Measurements from ENCODE around the gene BMPR1B. TPM values are rescaled to one million over a fixed set of nuclear protein-coding genes. Genes with fewer than 3 reads are reported as not detected.

Gene BMPR1B
- total and polyA plus RNA-seq, 10 donors, result 0.12 to 2.4 (median 1.2) TPM

GRCh38 chr4:94804650-94805049 is 46.9 kb downstream of the BMPR1B start:
- H3K9me3 ChIP-seq, result no peaks in the 10 kb centered on the region
- H3K27me3 ChIP-seq (replicated peaks in 1 of 7), result no peaks in the 10 kb centered on the region
- H3K36me3 ChIP-seq, result no peaks in the 10 kb centered on the region
- DNase-seq, result no peak
- WGBS, 5 donors, result 82 to 91% (median 88%) methylated on average over 4 of the region's 4 CpGs
- no peak overlapping the region for H3K27ac ChIP-seq
- no peaks in the 10 kb centered on the region for H3K4me1 ChIP-seq
- H3K4me3 ChIP-seq, result no peak overlapping the region
- no peak for TF ChIP-seq POLR2AphosphoS5 (IDR thresholded peaks at IDR 0.05)
- TF ChIP-seq, protein P1, sequence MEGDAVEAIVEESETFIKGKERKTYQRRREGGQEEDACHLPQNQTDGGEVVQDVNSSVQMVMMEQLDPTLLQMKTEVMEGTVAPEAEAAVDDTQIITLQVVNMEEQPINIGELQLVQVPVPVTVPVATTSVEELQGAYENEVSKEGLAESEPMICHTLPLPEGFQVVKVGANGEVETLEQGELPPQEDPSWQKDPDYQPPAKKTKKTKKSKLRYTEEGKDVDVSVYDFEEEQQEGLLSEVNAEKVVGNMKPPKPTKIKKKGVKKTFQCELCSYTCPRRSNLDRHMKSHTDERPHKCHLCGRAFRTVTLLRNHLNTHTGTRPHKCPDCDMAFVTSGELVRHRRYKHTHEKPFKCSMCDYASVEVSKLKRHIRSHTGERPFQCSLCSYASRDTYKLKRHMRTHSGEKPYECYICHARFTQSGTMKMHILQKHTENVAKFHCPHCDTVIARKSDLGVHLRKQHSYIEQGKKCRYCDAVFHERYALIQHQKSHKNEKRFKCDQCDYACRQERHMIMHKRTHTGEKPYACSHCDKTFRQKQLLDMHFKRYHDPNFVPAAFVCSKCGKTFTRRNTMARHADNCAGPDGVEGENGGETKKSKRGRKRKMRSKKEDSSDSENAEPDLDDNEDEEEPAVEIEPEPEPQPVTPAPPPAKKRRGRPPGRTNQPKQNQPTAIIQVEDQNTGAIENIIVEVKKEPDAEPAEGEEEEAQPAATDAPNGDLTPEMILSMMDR (IDR thresholded peaks at IDR 0.05 in 8 of 11, conservative IDR thresholded peaks at IDR 0.05 in 3 of 11), result no peak
- no peak for TF ChIP-seq POLR2A (IDR thresholded peaks at IDR 0.05)
- intact Hi-C loops (cut with DNase I; ENCODE audit: low total_unique reads), result no loop called here

DNA sequence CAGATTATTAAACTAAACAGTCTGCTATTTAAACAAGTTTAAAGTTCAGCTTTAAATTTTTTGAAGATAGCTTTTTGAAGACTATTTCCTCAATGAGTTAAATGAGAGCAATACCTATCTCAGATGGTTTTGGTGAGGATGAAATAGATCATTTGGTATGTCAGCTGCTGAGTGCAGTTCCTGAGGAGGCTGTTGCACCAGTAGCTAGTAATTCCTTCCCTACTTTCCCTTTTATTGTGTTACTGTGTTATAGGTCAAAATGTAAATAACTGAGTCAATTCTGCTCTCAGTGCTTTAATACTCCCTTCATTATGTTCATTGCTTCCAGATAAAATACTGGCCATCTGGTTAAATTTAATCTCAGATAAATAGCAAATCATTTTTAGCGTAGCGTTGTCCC is 48.6 kb downstream of the BMPR1B start:
- Histone ChIP-seq H3K4me1 (no peaks in the 10 kb centered on the region), H3K27me3 (replicated peaks in 1 of 7) (no peaks in the 10 kb centered on the region), H3K36me3 (no peaks in the 10 kb centered on the region), H3K9me3 (no peaks in the 10 kb centered on the region), H3K4me3 (no peak overlapping the region), H3K27ac (no peak overlapping the region)
- WGBS, 5 donors, result 96 to 99% (median 98%) methylated on average over 2 of the region's 2 CpGs
- TF ChIP-seq POLR2A (IDR thresholded peaks at IDR 0.05) (no peak), POLR2AphosphoS5 (IDR thresholded peaks at IDR 0.05) (no peak)
- TF ChIP-seq, protein P1 (IDR thresholded peaks at IDR 0.05 in 8 of 11, conservative IDR thresholded peaks at IDR 0.05 in 3 of 11), result no peak
- no peak for DNase-seq
- intact Hi-C loops (cut with DNase I; ENCODE audit: low total_unique reads), result no loop called here

DNA sequence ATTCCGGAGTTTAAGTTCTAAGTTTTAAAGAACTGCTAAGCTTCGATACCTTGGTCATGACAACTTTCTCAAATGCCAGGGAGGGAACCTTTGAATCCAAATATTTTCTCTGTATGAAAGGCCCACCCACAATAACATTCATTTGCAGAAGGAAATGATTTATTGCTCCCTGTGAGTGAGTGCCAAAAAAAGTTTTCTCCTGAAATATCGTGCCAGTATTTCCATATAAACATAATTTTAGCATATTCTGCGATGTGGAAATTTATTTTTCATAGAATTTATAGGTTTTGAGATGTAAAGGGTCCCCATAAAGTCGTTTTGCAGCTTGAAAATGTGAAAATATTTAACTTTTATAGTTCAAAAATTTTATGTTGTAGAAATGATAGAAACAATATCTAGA is 53.9 kb downstream of the BMPR1B start:
- TF ChIP-seq, protein P1 (IDR thresholded peaks at IDR 0.05 in 8 of 11, conservative IDR thresholded peaks at IDR 0.05 in 3 of 11), result no peak
- no peak for TF ChIP-seq POLR2A (IDR thresholded peaks at IDR 0.05)
- no peak for TF ChIP-seq POLR2AphosphoS5 (IDR thresholded peaks at IDR 0.05)
- intact Hi-C loops (cut with DNase I; ENCODE audit: low total_unique reads), result no loop called here
- no peak for DNase-seq

DNA sequence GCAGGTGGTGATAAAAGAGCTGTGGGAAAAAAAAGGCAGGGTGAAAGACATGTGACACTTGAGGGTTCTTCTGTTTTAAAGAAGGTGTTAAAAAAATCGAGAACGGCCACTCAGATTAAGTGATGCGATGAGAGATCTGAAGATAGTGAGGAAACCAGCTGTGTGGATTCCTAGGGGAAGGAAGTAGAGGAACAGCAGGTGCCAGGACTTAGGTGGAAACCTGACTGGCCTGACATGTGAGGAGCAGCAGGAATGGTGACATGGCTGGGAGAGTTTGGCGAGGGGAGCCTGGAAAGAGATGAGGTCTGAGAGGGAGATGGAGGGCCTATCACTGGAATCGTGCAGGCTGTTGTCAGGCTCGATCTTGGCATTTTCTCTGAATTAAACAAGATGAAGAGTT is 55.5 kb downstream of the BMPR1B start:
- DNase-seq, result no peak
- Histone ChIP-seq H3K27ac (no peak overlapping the region), H3K9me3 (no peaks in the 10 kb centered on the region), H3K27me3 (replicated peaks in 1 of 7) (no peaks in the 10 kb centered on the region), H3K36me3 (no peaks in the 10 kb centered on the region), H3K4me3 (no peak overlapping the region), H3K4me1 (no peaks in the 10 kb centered on the region)
- WGBS, 5 donors, result 81 to 94% (median 87%) methylated on average over 6 of the region's 6 CpGs
- intact Hi-C loops (cut with DNase I; ENCODE audit: low total_unique reads), result no loop called here
- no peak for TF ChIP-seq POLR2A (IDR thresholded peaks at IDR 0.05)
- TF ChIP-seq POLR2AphosphoS5 (IDR thresholded peaks at IDR 0.05), result no peak
- TF ChIP-seq, protein P1 (IDR thresholded peaks at IDR 0.05 in 8 of 11, conservative IDR thresholded peaks at IDR 0.05 in 3 of 11), result no peak

More for the DNA sequence above, 53.9 kb downstream of the BMPR1B start:
- WGBS, 5 donors, result 61 to 76% (median 64%) methylated on average over 5 of the region's 5 CpGs
- Histone ChIP-seq H3K27me3 (replicated peaks in 1 of 7) (no peaks in the 10 kb centered on the region), H3K36me3 (no peaks in the 10 kb centered on the region), H3K9me3 (no peaks in the 10 kb centered on the region), H3K27ac (no peak overlapping the region), H3K4me1 (no peaks in the 10 kb centered on the region), H3K4me3 (no peak overlapping the region)
